Measurements from ENCODE around the gene TRMT61B. TPM values are rescaled to one million over a fixed set of nuclear protein-coding genes. Genes with fewer than 3 reads are reported as not detected.

The TRMT61B gene
- 10 to 100 TPM; 15.1 to 15.5 TPM for total RNA-seq

- Mint-ChIP-seq H3K27ac (peak within 1 kb of the TSS; percentile 99), H3K4me3 (peak within 1 kb of the TSS; percentile 95), H3K36me3 (ENCODE audit: low read depth) (peaks cover 3% of the 10 kb centered on the region), H3K4me1 (ENCODE audit: low read depth) (peaks cover 30% of the 10 kb centered on the region), H3K27me3 (ENCODE audit: low read depth) (no peaks in the 10 kb centered on the region), H3K9me3 (ENCODE audit: insufficient read depth) (no peaks in the 10 kb centered on the region)
- DNase-seq (peak; percentile 98), ATAC-seq (peak; percentile 98)
- ChIA-PET CTCF (interaction anchor here (0.9 to 2.3 kb wide), 8 partner anchors 13 to 1187 kb away, joined by 3 to 10 read pairs (median 4); partner anchors contain the start of gene WDR43), POLR2A (interaction anchor here (0.6 to 3.7 kb wide), 27 partner anchors 9 to 443 kb away, joined by 3 to 48 read pairs (median 4); partner anchors contain the start of gene WDR43)
Observed at GRCh38 chr2:28870146-28870891, at the start of gene TRMT61B. TRMT61B (minus strand) TSS chr2:28870309; CDS start chr2:28870277, 32 bp downstream.

- H3K4me3 Mint-ChIP-seq = no peak overlapping the region
- no peak for DNase-seq
- POLR2A ChIA-PET = no interaction called here
- CTCF ChIA-PET = interaction anchor here (0.6 to 0.9 kb wide), 2 partner anchors 10 to 14 kb away, joined by 3 read pairs; no protein-coding TSS in a partner anchor
- no peaks in the 10 kb centered on the region for H3K9me3 Mint-ChIP-seq (ENCODE audit: insufficient read depth)
- H3K27ac Mint-ChIP-seq = peak overlapping the region; percentile 23
- H3K27me3 Mint-ChIP-seq (ENCODE audit: low read depth) = no peaks in the 10 kb centered on the region
- H3K36me3 Mint-ChIP-seq (ENCODE audit: low read depth) = peaks cover 45% of the 10 kb centered on the region
- peaks cover 9% of the 10 kb centered on the region for H3K4me1 Mint-ChIP-seq (ENCODE audit: low read depth)
- no peak for ATAC-seq
Observed at GRCh38 chr2:28915939-28916338, 45.8 kb upstream of the TRMT61B start.

GRCh38 chr2:28909655-28910353 lies 39.7 kb upstream of the TRMT61B start:
- H3K4me1 Mint-ChIP-seq (ENCODE audit: low read depth) = peaks cover 6% of the 10 kb centered on the region
- no peak for DNase-seq
- no peak overlapping the region for H3K4me3 Mint-ChIP-seq
- ChIA-PET CTCF (interaction anchor here (0.9 to 1.9 kb wide), 3 partner anchors 17 to 316 kb away, joined by 3 to 6 read pairs (median 4); no protein-coding TSS in a partner anchor), POLR2A (interaction anchor here (0.9 to 1.0 kb wide), 2 partner anchors 16 to 40 kb away, joined by 4 to 7 read pairs; partner anchors contain the start of genes TRMT61B and WDR43)
- no peaks in the 10 kb centered on the region for H3K27me3 Mint-ChIP-seq (ENCODE audit: low read depth)
- H3K36me3 Mint-ChIP-seq (ENCODE audit: low read depth) = peaks cover 62% of the 10 kb centered on the region
- no peaks in the 10 kb centered on the region for H3K9me3 Mint-ChIP-seq (ENCODE audit: insufficient read depth)
- H3K27ac Mint-ChIP-seq = peak overlapping the region; percentile 64
- no peak for ATAC-seq

- Mint-ChIP-seq H3K4me3 (no peak overlapping the region), H3K4me1 (ENCODE audit: low read depth) (peaks cover 4% of the 10 kb centered on the region), H3K27ac (no peak overlapping the region), H3K27me3 (ENCODE audit: low read depth) (no peaks in the 10 kb centered on the region), H3K36me3 (ENCODE audit: low read depth) (peaks cover 52% of the 10 kb centered on the region), H3K9me3 (ENCODE audit: insufficient read depth) (no peaks in the 10 kb centered on the region)
- CTCF ChIA-PET = interaction anchor here (1.5 kb wide), 1 partner anchor 12 kb away, joined by 3 read pairs; no protein-coding TSS in a partner anchor
- ATAC-seq = no peak
- POLR2A ChIA-PET = no interaction called here
- DNase-seq = no peak
Observed at GRCh38 chr2:28908172-28908571, 38.1 kb upstream of the TRMT61B start.

GRCh38 chr2:28906821-28907220 lies 36.7 kb upstream of the TRMT61B start:
- H3K27ac Mint-ChIP-seq = peak overlapping the region; percentile 31
- DNase-seq (no peak), ATAC-seq (no peak)
- ChIA-PET CTCF (interaction anchor here (1.5 kb wide), 1 partner anchor 11 kb away, joined by 3 read pairs; no protein-coding TSS in a partner anchor), POLR2A (no interaction called here)
- peaks cover 51% of the 10 kb centered on the region for H3K36me3 Mint-ChIP-seq (ENCODE audit: low read depth)
- H3K27me3 Mint-ChIP-seq (ENCODE audit: low read depth) = no peaks in the 10 kb centered on the region
- peaks cover 4% of the 10 kb centered on the region for H3K4me1 Mint-ChIP-seq (ENCODE audit: low read depth)
- no peak overlapping the region for H3K4me3 Mint-ChIP-seq
- no peaks in the 10 kb centered on the region for H3K9me3 Mint-ChIP-seq (ENCODE audit: insufficient read depth)

- POLR2A ChIA-PET = interaction anchor here (2.3 kb wide), 1 partner anchor 10 kb away, joined by 8 read pairs; no protein-coding TSS in a partner anchor
- peaks cover 5% of the 10 kb centered on the region for H3K4me1 Mint-ChIP-seq (ENCODE audit: low read depth)
Observed at GRCh38 chr2:28906376-28906775, 36.3 kb upstream of the TRMT61B start.

GRCh38 chr2:28905533-28905932 lies 35.4 kb upstream of the TRMT61B start:
- peaks cover 51% of the 10 kb centered on the region for H3K36me3 Mint-ChIP-seq (ENCODE audit: low read depth)
- no peak overlapping the region for H3K27ac Mint-ChIP-seq
- POLR2A ChIA-PET = interaction anchor here (1.1 to 2.3 kb wide), 2 partner anchors 9 to 36 kb away, joined by 4 to 8 read pairs; partner anchors contain the start of gene TRMT61B
- H3K4me1 Mint-ChIP-seq (ENCODE audit: low read depth) = peaks cover 12% of the 10 kb centered on the region
- H3K4me3 Mint-ChIP-seq = no peak overlapping the region
- no peak for DNase-seq
- ATAC-seq = no peak
- CTCF ChIA-PET = interaction anchor here (0.6 to 0.7 kb wide), 2 partner anchors 10 kb away, joined by 3 read pairs; no protein-coding TSS in a partner anchor
- H3K9me3 Mint-ChIP-seq (ENCODE audit: insufficient read depth) = no peaks in the 10 kb centered on the region
- no peaks in the 10 kb centered on the region for H3K27me3 Mint-ChIP-seq (ENCODE audit: low read depth)

More at GRCh38 chr2:28906376-28906775, 36.3 kb upstream of the TRMT61B start:
- CTCF ChIA-PET = interaction anchor here (0.6 to 1.5 kb wide), 2 partner anchors 10 kb away, joined by 3 read pairs; no protein-coding TSS in a partner anchor
- no peaks in the 10 kb centered on the region for H3K9me3 Mint-ChIP-seq (ENCODE audit: insufficient read depth)
- ATAC-seq (no peak), DNase-seq (no peak)
- H3K4me3 Mint-ChIP-seq = no peak overlapping the region
- no peak overlapping the region for H3K27ac Mint-ChIP-seq
- H3K27me3 Mint-ChIP-seq (ENCODE audit: low read depth) = no peaks in the 10 kb centered on the region
- H3K36me3 Mint-ChIP-seq (ENCODE audit: low read depth) = peaks cover 51% of the 10 kb centered on the region

- Mint-ChIP-seq H3K27ac (peak overlapping the region; percentile 56), H3K9me3 (ENCODE audit: insufficient read depth) (no peaks in the 10 kb centered on the region), H3K4me1 (ENCODE audit: low read depth) (peaks cover 14% of the 10 kb centered on the region), H3K36me3 (ENCODE audit: low read depth) (peaks cover 46% of the 10 kb centered on the region), H3K4me3 (no peak overlapping the region), H3K27me3 (ENCODE audit: low read depth) (no peaks in the 10 kb centered on the region)
- POLR2A ChIA-PET = interaction anchor here (1.1 to 2.3 kb wide), 2 partner anchors 9 to 35 kb away, joined by 4 to 8 read pairs; partner anchors contain the start of gene TRMT61B
- CTCF ChIA-PET = interaction anchor here (0.7 kb wide), 1 partner anchor 9 kb away, joined by 3 read pairs; no protein-coding TSS in a partner anchor
- ATAC-seq (no peak), DNase-seq (no peak)
Observed at GRCh38 chr2:28904802-28905457, 34.8 kb upstream of the TRMT61B start.

- POLR2A ChIA-PET = interaction anchor here (2.3 kb wide), 1 partner anchor 8 kb away, joined by 8 read pairs; no protein-coding TSS in a partner anchor
- Mint-ChIP-seq H3K27me3 (ENCODE audit: low read depth) (no peaks in the 10 kb centered on the region), H3K9me3 (ENCODE audit: insufficient read depth) (no peaks in the 10 kb centered on the region), H3K36me3 (ENCODE audit: low read depth) (peaks cover 40% of the 10 kb centered on the region), H3K4me3 (no peak overlapping the region), H3K27ac (no peak overlapping the region), H3K4me1 (ENCODE audit: low read depth) (peaks cover 18% of the 10 kb centered on the region)
- ATAC-seq (no peak), DNase-seq (no peak)
- CTCF ChIA-PET = no interaction called here
Observed at GRCh38 chr2:28904295-28904694, 34.2 kb upstream of the TRMT61B start.

GRCh38 chr2:28902584-28902983 lies 32.5 kb upstream of the TRMT61B start:
- CTCF ChIA-PET = interaction anchor here (0.9 kb wide), 1 partner anchor 13 kb away, joined by 3 read pairs; no protein-coding TSS in a partner anchor
- Mint-ChIP-seq H3K27ac (no peak overlapping the region), H3K27me3 (ENCODE audit: low read depth) (no peaks in the 10 kb centered on the region), H3K36me3 (ENCODE audit: low read depth) (peaks cover 30% of the 10 kb centered on the region), H3K4me3 (no peak overlapping the region), H3K9me3 (ENCODE audit: insufficient read depth) (no peaks in the 10 kb centered on the region), H3K4me1 (ENCODE audit: low read depth) (peaks cover 34% of the 10 kb centered on the region)
- POLR2A ChIA-PET = interaction anchor here (1.0 kb wide), 1 partner anchor 33 kb away, joined by 3 read pairs; the partner anchor contains the start of gene TRMT61B
- ATAC-seq = no peak
- DNase-seq = no peak

GRCh38 chr2:28901841-28902240 lies 31.7 kb upstream of the TRMT61B start:
- ATAC-seq (no peak), DNase-seq (no peak)
- no peaks in the 10 kb centered on the region for H3K27me3 Mint-ChIP-seq (ENCODE audit: low read depth)
- peaks cover 29% of the 10 kb centered on the region for H3K36me3 Mint-ChIP-seq (ENCODE audit: low read depth)
- no peaks in the 10 kb centered on the region for H3K9me3 Mint-ChIP-seq (ENCODE audit: insufficient read depth)
- CTCF ChIA-PET = interaction anchor here (0.9 to 1.4 kb wide), 2 partner anchors 14 to 81 kb away, joined by 3 to 5 read pairs; no protein-coding TSS in a partner anchor
- POLR2A ChIA-PET = interaction anchor here (1.4 kb wide), 1 partner anchor 32 kb away, joined by 9 read pairs; the partner anchor contains the start of gene TRMT61B
- H3K4me3 Mint-ChIP-seq = no peak overlapping the region
- no peak overlapping the region for H3K27ac Mint-ChIP-seq
- H3K4me1 Mint-ChIP-seq (ENCODE audit: low read depth) = peaks cover 41% of the 10 kb centered on the region

All from activated CD8-positive, alpha-beta T cell treated with anti-CD3 and anti-CD28 coated beads, Interleukin-2, amount 10 ng/mL, durations not matched to agents 7 days and 5 days (primary cell).